ENCODE results near the gene SLC6A7. TPM values are rescaled to one million over a fixed set of nuclear protein-coding genes. Genes with fewer than 3 reads are reported as not detected.

Gene SLC6A7
- total RNA-seq, 2 donors from 2014 or later: not detected

- intact Hi-C loops (cut with DNase I): no loop called here
- no peak for DNase-seq
- ATAC-seq: no peak
Measured at GRCh38 chr5:150184990-150185912, 4.6 kb upstream of the SLC6A7 start.

GRCh38 chr5:150186137-150186536 lies 3.7 kb upstream of the SLC6A7 start:
- intact Hi-C loops (cut with DNase I): no loop called here
- DNase-seq (no peak), ATAC-seq (no peak)

- DNase-seq: no peak
- intact Hi-C loops (cut with DNase I): no loop called here
- ATAC-seq: peak in 1 of 2 donors; percentile 33
Measured at GRCh38 chr5:150186897-150187296, 3.0 kb upstream of the SLC6A7 start.

GRCh38 chr5:150188146-150188842 lies 1.6 kb upstream of the SLC6A7 start:
- DNase-seq (no peak), ATAC-seq (no peak)
- intact Hi-C loops (cut with DNase I): no loop called here

- ATAC-seq: no peak
Measured at GRCh38 chr5:150189326-150189725, 536 bp upstream of the SLC6A7 start.

GRCh38 chr5:150190503-150190979 lies 679 bp downstream of the SLC6A7 start:
- DNase-seq (no peak), ATAC-seq (no peak)
- intact Hi-C loops (cut with DNase I): no loop called here

More at GRCh38 chr5:150189326-150189725, 536 bp upstream of the SLC6A7 start:
- intact Hi-C loops (cut with DNase I): no loop called here
- no peak for DNase-seq

GRCh38 chr5:150190987-150191386 lies 1.1 kb downstream of the SLC6A7 start:
- ATAC-seq (no peak), DNase-seq (no peak)
- intact Hi-C loops (cut with DNase I): no loop called here

GRCh38 chr5:150192462-150192861 lies 2.6 kb downstream of the SLC6A7 start:
- intact Hi-C loops (cut with DNase I): no loop called here
- ATAC-seq (no peak), DNase-seq (no peak)

- ATAC-seq: no peak
- intact Hi-C loops (cut with DNase I): no loop called here
- DNase-seq: no peak
Measured at GRCh38 chr5:150195736-150196485, 6.0 kb downstream of the SLC6A7 start.

- ATAC-seq (no peak), DNase-seq (no peak)
- intact Hi-C loops (cut with DNase I): no loop called here
Measured at GRCh38 chr5:150196514-150196913, 6.7 kb downstream of the SLC6A7 start.

GRCh38 chr5:150196986-150197385 lies 7.1 kb downstream of the SLC6A7 start:
- no peak for ATAC-seq
- intact Hi-C loops (cut with DNase I): no loop called here
- no peak for DNase-seq

- intact Hi-C loops (cut with DNase I): no loop called here
- DNase-seq: no peak
- ATAC-seq: no peak
Measured at GRCh38 chr5:150197476-150197875, 7.6 kb downstream of the SLC6A7 start.

GRCh38 chr5:150202501-150202900 lies 12.6 kb downstream of the SLC6A7 start:
- intact Hi-C loops (cut with DNase I): no loop called here
- no peak for ATAC-seq
- no peak for DNase-seq

GRCh38 chr5:150203832-150204589 lies 14.1 kb downstream of the SLC6A7 start:
- no peak for DNase-seq
- intact Hi-C loops (cut with DNase I): no loop called here
- ATAC-seq: peak; percentile 45 to 51

- no peak for DNase-seq
- intact Hi-C loops (cut with DNase I): no loop called here
- ATAC-seq: no peak
Measured at GRCh38 chr5:150204590-150204960, 14.7 kb downstream of the SLC6A7 start.

GRCh38 chr5:150206098-150206778 lies 16.4 kb downstream of the SLC6A7 start:
- DNase-seq: no peak
- intact Hi-C loops (cut with DNase I): no loop called here
- ATAC-seq: no peak

GRCh38 chr5:150206779-150207115 lies 16.9 kb downstream of the SLC6A7 start:
- DNase-seq (no peak), ATAC-seq (no peak)
- intact Hi-C loops (cut with DNase I): no loop called here

All from left cardiac atrium (tissue), 4 donors.